PFSK-1 (cell line): ENCODE results near the gene NUP98.

ENCODE experiments used
- FOXP2 ChIP-seq: optimal IDR thresholded peaks from 2 replicates; pipeline ENCODE3; 2011; ENCODE audit warnings: borderline replicate concordance, control low read depth, inconsistent platforms; ENCODE audit not compliant: insufficient read depth; ENCODE audit errors: extremely low read length, extremely low read depth
- POLR2AphosphoS5 ChIP-seq: IDR thresholded peaks from 2 replicates; pipeline ENCODE4 v1.6.1; 2012; ENCODE audit warnings: low read depth, mild to moderate bottlenecking, control low read depth, low read length, moderate library complexity

GRCh38 chr11:3830088-3830487, 32.7 kb upstream of the NUP98 start:
- no peak for TF ChIP-seq POLR2AphosphoS5
- TF ChIP-seq FOXP2, result no peak
